Activated effector memory CD4-positive, alpha-beta T cell treated with Interleukin-2 at 50 U/mL for 16 hours (primary cell): ENCODE data around the gene USH2A.

Experiments
- DNase-seq: peaks from one replicate; pipeline ENCODE4 v3.0.0-alpha.2; 2020

The USH2A gene

DNA sequence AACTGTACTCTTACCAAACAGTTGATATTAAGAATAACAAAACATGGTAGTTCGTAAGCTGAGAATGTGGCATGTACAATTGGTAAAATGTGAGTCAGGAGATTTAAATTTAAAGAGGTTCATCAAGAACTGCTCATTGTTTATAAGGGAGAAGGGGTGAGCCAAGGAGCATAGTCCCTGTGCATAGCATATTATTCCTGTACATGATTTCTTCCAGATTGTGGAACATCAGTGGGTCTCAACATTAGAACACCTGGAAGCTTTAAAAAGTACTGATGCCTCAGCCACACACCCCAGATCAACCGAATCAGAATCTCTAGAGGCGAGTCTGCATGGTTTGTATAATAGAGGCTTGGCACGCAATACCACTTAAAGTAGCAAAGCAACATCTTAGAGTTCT, 800.1 kb downstream of the USH2A start:
- DNase-seq = no peak

DNA sequence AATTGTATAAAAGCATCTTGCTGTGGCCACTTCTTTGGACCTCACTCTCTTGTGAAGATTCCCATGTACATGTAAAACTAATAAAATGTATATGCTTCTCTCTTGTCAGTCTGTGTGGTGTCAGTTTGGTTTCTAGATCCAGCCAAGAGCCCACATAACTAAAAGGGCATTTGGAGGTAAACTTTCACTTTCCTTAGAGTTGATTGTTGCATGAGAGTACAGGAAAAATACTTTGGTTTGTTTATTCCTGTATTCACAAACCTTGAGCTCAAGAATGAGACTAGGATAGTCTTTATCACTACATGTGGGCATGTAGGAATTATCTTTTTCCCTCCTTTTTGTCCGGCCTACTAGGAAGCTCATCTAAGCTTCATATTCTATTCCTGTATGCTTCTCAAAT, 805.3 kb downstream of the USH2A start:
- no peak for DNase-seq

DNA sequence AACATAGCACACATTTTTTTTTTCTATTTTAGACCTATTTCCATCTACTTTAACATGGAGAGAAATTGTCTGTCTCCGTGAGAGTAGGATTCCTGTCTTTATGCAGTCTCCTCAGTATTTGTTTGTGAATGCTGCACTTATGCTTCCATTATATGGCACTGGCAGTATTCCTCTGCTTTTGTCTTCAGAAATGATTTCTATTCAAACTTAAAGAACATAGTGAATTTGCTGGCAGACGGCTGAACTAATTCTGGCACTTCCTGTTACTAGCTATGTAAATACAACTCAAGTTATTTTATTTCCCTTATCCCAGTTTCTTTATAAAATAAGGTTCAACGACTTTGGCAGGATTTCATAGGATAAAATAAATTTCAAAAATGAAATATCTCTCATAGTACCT, 810.9 kb downstream of the USH2A start:
- no peak for DNase-seq

DNA sequence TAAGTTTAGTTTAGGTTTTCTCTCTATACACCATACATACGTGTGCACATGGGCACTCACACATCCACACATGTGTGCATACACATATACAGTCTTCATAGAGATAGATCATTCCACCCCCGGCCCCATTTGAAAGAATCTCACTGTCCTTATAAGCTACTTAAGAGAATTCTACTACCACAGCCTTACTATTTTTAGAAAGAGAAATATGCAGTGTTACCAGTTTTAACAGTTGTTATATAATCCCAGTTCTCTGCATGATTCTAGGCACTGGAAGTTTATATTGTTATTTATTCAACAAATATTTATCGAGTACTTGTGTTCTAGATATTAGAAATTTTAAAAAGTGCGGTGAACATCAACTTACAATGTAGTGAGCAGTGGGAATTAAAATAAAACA, 814.6 kb downstream of the USH2A start:
- no peak for DNase-seq

DNA sequence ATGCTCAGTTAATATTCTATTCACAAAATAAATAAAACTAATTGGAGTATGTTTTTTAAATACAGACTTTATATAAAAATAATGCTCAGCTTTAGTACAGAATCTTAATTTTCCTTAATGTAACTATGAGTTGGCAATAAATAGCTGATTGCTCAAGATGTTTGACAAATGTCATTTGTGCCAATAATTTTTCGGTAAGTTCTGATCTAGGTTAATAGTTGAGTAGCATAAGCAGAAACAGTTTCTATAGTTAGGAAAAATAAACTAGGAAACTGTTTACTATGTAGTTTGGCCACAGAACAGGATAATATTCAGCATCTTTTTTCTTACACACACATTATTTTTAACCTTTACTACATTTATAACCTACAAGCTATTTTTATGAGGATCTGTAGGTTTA, 815.8 kb downstream of the USH2A start:
- DNase-seq = no peak

DNA sequence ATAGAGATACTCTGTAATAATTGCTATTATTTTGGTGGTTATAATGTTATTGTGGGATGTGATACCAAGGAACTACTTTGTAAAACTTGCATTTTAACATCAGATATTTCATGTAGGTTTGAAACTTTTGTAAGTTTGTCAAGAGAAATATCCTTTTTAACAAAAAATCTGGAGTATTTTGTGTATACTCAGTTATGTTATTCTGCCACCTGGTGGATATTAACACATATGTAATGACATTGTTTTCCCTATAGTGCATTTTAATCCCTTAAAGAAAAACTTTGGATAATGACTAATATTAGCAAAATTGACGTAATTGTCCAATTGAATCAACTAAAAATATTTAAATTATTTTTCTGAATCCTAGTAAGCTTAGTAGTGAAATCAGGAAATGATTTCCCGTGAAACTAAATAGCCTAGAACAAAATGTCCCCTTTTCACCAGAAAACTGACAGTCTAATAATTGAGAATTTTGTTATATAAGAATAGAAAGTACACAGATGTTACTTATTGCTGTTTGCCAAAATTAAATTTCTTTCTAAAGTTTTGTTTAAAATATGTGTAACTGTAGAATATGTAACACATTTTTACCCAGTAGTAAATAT, 816.6 kb downstream of the USH2A start:
- DNase-seq = no peak

DNA sequence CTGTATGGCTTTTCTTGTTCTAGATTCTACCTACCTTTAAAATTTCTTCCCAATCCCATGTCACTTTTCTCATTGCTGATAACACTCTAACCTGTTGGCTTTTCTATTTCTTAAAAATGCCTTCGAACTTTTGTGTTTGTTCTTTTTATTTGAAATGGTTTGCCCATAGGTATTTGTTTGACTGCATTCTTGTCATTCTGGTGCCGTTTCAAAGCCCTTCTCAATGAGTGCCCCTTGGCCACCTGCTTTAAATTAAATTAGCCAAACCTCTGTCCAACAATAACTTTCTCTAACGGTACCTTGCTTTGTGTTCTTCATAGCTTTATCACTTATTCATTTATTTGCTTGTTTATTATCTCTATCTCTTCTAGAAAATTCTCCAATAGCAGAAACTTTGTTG, 817.2 kb downstream of the USH2A start:
- DNase-seq = no peak

DNA sequence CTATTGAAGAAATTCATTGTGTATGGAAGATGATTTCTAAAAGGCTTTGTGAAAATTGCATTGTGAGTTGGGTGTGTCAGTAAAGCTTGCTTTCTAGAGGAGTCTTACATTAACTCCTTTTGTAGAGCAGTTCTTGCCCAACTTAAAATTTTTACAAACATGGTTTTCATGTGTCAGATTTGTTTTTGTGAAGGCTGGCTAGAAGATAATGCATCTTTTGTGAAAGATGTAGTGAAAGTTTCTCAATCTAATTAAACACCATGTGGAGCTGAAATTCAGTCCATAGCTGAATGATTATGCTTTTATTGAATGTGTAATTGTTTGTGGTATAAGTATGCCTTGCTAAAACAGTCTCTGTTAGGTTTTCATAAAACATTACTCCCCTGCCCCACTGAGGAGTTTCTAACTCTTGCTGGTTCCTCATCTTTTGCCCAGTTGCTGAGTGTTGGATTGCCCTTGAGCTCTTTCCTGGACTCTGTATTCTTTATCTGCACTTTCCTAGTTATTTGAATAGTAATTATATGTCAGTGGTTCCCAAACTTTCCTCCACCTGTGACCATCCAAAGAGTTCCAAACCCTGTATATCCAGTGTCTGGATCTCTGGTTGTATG, 818.1 kb downstream of the USH2A start:
- DNase-seq = no peak

DNA sequence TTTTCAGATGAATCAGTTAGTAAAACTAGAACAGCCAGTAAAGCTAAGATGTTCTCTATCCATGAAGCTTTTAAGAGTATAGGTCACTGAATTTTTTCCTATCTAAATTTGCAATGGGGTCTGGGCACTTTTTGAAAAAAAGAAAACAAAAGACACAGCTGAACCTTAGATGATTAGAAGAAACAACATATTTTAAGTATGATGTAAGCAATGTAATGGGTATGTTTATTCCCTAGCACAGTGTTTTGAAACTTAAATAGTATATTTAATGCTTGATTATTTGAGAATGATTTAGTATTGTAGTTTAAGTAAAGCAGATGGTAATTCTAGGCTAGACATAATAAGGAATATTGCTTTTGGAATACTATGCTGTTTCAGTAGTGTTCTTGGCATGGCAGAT, 819.9 kb downstream of the USH2A start:
- no peak for DNase-seq

DNA sequence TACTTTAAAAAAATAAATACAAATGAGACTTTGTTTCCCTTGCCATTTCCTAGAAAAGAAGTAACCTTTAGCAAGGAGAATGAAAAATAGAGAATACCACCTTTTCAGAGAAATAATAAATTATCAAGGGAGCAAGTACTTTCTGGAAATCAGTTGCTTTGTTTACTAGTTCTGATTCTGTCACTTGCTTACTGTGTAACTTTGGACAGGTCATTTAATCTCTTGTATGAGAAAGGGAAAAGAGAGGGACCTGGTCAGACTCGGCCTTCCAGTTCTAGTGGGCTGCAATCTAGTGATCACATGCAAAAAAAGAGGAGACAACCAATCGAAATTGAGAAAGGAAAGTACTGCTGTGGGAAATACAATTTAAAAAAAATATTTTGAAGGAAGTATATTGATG, 822.0 kb downstream of the USH2A start:
- DNase-seq = no peak

DNA sequence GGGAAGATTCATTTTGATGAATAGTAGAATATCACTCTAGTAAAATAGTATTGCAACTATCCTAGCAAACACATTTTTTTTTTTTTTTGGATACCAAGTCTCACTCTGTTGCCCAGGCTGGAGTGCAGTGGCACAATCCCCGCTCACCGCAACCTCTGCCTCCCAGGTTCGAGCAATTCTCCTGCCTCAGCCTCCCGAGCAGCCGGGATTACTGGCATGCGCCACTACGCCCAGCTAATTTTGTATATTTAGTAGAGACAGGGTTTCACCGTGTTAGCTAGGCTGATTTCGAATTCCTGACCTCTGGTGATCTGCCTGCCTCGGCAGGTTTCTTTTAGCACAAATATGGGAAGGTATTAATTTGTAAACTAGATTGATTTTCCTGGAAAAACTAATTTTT, 822.4 kb downstream of the USH2A start:
- DNase-seq = no peak

DNA sequence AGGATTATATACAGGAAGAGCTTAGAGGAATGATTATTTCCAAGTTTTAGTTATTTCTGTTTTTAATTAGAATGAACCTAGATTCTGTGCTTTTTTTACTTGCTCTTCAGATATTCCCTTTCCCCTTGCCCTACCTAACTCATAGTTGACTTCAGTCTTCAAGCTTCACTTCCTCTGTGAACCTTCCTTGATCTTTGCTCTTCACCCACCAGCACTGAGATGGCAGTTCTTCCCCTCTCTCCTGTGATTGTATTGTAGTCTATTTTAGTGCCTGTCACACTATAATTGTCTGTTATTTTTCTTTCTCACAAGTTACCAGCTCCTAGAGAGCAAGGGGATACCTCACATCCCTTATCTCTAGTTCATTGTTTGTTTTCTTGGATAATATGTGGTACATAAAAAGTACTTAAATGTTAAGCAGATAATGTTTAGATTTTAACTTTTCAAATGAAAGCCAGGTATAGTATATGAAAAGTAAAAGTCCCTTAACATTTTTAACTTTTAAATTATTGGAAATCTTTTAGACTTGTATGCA, 822.9 kb downstream of the USH2A start:
- no peak for DNase-seq

DNA sequence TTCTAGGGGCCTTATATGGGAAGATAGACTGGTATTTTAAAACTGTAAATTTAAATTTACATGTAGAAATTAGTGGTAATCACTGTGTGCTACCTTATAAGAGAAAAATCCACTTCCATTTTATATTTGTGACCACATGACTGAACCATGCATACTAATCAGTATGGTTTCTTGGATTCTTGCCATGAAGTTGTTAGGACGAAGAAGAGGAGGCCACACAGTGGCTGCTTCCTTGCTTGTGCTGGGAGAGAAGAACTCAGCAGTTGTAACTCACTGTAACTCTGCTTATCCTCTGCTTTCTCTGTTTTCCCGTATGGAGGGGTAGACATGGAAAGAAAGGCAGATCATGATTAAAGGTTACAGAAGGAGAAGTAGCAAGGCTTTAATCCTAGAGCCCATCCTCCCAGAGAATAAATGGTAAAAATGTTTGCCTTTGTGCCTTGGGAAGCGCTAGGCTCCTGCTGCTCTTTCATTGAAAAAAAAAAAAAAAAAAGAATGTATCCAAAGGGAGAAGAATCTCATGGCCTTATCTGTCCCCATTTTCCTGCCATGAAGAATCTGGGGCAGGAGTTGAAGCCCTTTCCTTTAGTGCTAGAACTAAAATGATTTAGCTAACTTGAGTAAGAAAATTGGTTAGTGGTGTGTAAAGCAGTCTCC, 823.7 kb downstream of the USH2A start:
- DNase-seq = no peak

DNA sequence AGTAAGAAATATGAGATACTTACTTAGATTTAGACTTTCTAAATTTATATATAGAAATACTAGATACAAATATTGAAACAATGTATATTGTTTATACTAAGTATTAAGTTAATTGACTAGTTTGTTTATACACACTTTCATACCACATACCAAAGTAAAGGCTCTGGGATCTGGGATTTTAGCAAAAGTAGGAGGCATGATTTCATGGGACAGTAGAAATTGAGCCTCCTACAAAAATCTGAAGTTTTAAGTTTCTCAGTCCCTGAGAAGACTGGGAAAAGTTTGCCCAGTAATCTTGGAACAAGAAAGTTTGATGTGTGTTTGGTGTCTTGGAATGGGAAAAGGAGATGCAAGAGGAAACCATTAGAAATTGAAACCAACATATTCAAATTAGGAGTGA, 825.3 kb downstream of the USH2A start:
- no peak for DNase-seq

DNA sequence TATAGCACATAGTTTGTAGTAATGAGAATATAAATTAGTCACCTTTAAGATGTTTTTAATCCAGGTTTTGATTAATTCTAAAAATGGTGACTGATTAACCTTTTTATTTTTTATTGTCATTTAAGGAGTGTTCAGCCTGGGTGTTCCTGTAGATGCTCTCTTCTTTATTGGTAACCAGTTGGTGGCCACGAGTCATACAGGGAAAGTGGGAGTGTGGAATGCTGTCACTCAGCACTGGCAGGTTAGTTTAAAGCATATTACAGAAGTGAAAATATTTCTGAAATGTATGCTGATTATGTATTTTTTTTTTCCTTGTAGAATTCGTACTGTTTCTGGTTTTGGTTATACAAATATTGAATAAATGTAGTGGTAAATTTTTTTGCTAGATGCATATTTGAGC, 828.0 kb downstream of the USH2A start:
- no peak for DNase-seq

DNA sequence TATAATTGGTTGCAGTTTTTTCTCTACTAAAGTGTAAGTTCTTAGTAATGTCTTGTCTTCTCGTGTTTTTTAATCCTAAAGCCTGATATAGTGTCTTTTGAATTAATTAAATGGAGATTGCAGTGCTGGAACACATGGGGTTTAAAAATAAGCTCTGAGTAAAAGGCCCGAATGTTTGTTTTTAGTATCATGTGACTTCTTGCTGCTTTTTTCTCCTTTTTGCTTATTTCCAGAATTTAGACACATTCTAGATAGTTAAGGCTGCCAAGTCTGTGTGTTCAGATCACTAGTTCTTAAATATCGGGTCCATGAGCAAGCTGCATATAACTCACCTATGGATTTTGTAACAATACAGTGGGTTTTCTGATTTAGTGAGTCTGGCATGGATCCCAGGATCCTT, 828.6 kb downstream of the USH2A start:
- no peak for DNase-seq

DNA sequence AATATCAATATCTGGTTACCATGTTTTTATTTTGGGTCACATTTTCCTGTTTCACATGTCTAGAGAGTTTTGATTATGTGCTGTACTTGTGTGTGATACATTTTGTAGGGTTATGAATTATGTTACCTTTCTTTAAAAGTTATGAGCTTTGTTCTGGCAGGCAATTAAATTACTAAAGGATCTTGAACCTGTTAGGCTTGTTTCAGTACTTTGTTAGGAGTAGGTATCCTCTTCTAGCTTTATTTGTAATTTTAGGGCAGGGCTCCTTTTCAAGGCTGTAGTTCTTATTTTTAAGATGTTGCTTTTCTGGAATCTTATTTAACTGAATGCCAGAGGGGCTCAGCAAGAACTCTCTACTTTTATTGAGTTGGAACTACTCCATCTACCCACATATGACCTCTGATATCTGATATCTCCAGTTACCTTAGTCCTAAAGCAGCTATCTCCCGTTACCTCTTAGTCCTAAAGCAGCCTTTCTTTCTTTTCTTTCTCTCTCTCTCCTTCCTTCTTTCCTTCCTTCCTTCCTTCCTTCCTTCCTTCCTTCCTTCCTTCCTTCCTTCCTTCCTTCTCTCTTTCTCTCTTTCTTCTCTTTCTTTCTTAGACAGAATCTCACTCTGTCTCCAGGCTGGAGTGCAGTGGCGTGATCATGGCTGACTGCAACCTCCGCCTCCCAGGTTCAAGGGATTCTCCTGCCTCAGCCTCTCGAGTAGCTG, 832.3 kb downstream of the USH2A start:
- no peak for DNase-seq

DNA sequence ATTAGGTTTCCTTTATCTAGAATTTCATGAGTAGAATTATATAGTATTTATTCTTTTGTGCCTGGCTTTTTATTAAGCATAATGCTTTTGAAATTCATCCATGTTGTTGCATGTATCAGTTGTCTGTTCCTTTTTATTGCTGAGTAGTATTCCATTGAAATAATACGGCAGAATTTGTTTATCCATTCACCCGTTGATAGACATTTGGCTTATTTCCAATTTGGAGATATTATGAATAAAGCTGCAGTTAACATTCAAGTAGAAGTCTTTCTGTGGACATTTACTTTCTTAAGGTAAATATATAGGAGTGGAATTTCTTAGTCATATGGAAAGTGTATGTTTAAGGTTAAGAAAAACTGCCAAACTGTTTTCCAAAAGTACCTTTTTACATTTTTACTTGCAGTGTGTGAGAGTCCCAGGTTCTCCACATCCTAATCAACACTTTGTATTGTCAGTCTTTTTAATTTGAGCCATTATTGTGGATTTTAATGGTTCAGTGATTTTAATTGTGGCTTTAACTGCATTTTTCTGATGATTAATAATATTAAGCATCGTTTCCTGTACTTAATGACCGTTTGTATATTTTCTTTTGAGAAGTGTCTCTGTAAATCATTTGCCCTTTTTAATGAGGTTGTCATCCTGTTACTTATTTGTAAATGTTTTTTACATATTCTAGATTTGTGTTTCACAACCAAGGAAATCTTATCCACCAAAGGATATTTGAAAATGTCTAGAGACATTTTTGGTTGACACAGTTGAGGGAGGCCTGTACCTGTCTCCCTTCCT, 833.4 kb downstream of the USH2A start:
- no peak for DNase-seq

DNA sequence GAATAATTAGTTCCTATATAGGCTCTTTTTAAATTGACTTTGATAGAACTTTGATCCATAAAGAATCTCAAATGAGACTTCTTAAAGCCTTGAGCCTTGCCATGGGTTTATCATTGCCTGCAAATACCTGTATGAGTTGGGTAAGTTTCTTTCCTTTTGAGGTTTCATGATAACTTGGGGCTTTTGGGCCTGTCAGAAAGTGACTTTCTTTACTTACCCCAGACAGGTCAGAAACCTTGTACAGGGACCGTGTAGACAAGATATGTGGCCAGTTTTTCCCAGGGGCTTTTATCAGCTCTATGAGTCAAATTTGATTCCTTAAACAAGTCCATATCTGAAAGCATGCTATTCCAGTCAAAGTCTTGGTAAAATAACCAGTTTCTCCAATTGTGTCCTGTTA, 838.9 kb downstream of the USH2A start:
- DNase-seq = no peak

DNA sequence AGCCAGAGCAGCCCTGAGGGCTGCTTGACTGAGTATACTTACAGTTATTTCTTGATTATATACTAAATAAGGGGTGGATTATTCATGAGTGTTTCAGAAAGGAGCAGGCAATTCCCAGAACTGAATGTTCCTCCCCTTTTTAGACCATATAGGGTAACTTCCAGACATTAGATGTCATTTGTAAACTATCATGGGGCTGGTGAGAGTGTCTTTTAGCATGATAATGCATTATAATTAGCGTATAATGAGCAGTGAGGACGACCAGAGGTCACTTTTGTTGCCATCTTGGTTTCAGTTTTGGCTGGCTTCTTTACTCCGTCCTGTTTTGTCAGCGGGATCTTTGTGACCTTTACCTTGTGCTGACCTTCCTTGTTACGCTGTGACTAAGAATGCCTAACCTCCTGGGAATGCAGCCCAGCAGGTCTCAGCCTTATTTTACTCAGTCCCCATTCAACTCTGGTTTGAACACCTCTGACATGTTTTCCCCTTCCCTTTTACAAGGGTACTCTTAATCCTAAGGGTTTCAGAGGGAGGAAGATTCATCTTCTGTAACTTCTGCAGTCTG, 840.0 kb downstream of the USH2A start:
- no peak for DNase-seq

DNA sequence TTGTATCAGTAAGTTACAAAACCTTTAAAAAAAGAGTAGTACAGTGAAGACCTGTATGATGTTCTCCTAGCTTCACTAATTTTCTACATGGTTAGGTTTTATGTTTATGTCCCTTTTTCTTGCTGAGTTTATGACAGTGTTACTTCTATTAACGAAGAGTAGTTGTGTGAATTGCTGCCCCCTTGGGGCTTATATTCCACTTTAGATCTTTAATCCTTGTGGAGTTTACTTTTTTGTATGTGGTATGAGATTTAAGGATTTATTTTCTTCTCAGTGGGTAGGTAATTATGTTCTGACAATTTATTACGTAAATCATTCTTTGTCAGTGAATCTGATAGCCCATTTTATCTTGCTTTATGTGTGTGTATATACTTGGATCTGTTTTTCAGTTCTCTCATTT, 841.4 kb downstream of the USH2A start:
- DNase-seq = no peak
